HCT116 (cell line): ENCODE measurements around the gene GPSM3. TPM values are rescaled to one million over a fixed set of nuclear protein-coding genes. Genes with fewer than 3 reads are reported as not detected.

Source experiments
- ATAC-seq: fragments of 200-7000 bp; cut with Tn5 transposase; 2 replicates; pipeline ENCODE4 v1.9.1; 2020; ENCODE audit warnings: mild to moderate bottlenecking, moderate library complexity
- BruUV-seq: library from RNA; stranded (reverse); fragments of 400-500 nt; replicated peaks from 2 replicates; lab custom pipeline; 2021; lab: Mats Ljungman, UMichigan
- CTCF ChIA-PET: fragments of 300-600 bp; sonication (Branson Sonifier 250); formaldehyde crosslinking; loops from one replicate; lab custom pipeline; 2021; ENCODE audit warnings: antibody characterized with exemption; lab: Charles Lee
- POLR2A ChIA-PET: fragments of 300-600, 350-600 bp; sonication (Branson Sonifier 250); formaldehyde crosslinking; loops from one replicate; lab custom pipeline; 2021; ENCODE audit warnings: antibody characterized with exemption; lab: Charles Lee
- RAD21 ChIA-PET, 2 experiments: fragments of 300-600 bp; sonication (Branson Sonifier 250); formaldehyde crosslinking; loops; one replicate each; lab custom pipeline; 2023; ENCODE audit warnings: low total read pairs in 2 of 2; ENCODE audit not compliant: uncharacterized antibody in 2 of 2, unreplicated experiment in 2 of 2, low non-redundant PET in 1 of 2; lab: Charles Lee
- DNase-seq: peaks from one replicate; pipeline ENCODE4 v3.0.0-alpha.2; 2010; ENCODE audit warnings: low read depth, low spot score
- H2AFZ ChIP-seq: fragments of 200-600 bp; shearing (Covaris generic), sonication (generic); 2 replicates; pipeline ENCODE4 v1.6.1; 2017; ENCODE audit warnings: low read depth, mixed run types, mixed read lengths, antibody characterized with exemption, low read length; ENCODE audit not compliant: poor library complexity, severe bottlenecking
- H3K27ac ChIP-seq: 2 replicates; pipeline ENCODE4 v1.5.1; 2012; ENCODE audit warnings: low read depth, low read length
- H3K27me3 ChIP-seq: fragments of 200-600 bp; sonication (generic); 2 replicates; pipeline ENCODE4 v1.6.1; 2016; ENCODE audit warnings: mixed run types, low read length, mixed read lengths; ENCODE audit not compliant: insufficient read depth
- H3K36me3 ChIP-seq, 2 experiments: fragments of 200-500 bp in 1 of 2; fragments of 200-600 bp in 1 of 2; sonication (Bioruptor generic) in 1 of 2; sonication (generic) in 1 of 2; 2 replicates each; pipeline versions ENCODE4 v1.5.1 to v1.6.1; 2014 to 2016; ENCODE audit warnings: low read length in 2 of 2, inconsistent platforms in 1 of 2, mixed read lengths in 1 of 2, mixed run types in 1 of 2; ENCODE audit not compliant: insufficient read depth in 2 of 2, control insufficient read depth in 1 of 2
- H3K4me1 ChIP-seq, 2 experiments: fragments of 200-600 bp in 1 of 2; sonication (generic) in 1 of 2; 2 replicates each; pipeline versions ENCODE4 v1.5.1 to v1.6.1; 2012 to 2017; ENCODE audit warnings: low read length in 2 of 2, inconsistent platforms in 1 of 2, mild to moderate bottlenecking in 1 of 2, mixed read lengths in 1 of 2, mixed run types in 1 of 2, moderate library complexity in 1 of 2; ENCODE audit not compliant: insufficient read depth in 2 of 2, control insufficient read depth in 1 of 2
- H3K4me2 ChIP-seq: fragments of 200-600 bp; sonication (generic); 2 replicates; pipeline ENCODE4 v1.6.1; 2017; ENCODE audit warnings: mixed run types, low read length, mixed read lengths
- H3K4me3 ChIP-seq, 2 experiments: fragments of 200-600 bp in 1 of 2; sonication (generic) in 1 of 2; replicated peaks in 1 of 2; 2 replicates each; pipeline ENCODE4 v1.5.1; 2011 to 2016; ENCODE audit warnings: low read length in 2 of 2, control low read depth in 1 of 2, low read depth in 1 of 2, mild to moderate bottlenecking in 1 of 2, mixed read lengths in 1 of 2, mixed run types in 1 of 2
- H3K79me2 ChIP-seq: fragments of 200-600 bp; sonication (generic); 2 replicates; pipeline ENCODE4 v1.6.1; 2017; ENCODE audit warnings: mild to moderate bottlenecking, mixed run types, low read length, moderate library complexity, mixed read lengths; ENCODE audit not compliant: insufficient read depth
- H3K9ac ChIP-seq: fragments of 200-600 bp; sonication (generic); 2 replicates; pipeline ENCODE4 v1.6.1; 2016; ENCODE audit warnings: low read length, mixed read lengths
- H3K9me2 ChIP-seq: fragments of 200-600 bp; sonication (generic), shearing (Covaris generic); 2 replicates; pipeline ENCODE4 v1.6.1; 2017; ENCODE audit warnings: mixed run types, mild to moderate bottlenecking, moderate library complexity; ENCODE audit not compliant: insufficient read depth
- H3K9me3 ChIP-seq, 2 experiments: fragments of 200-500 bp in 1 of 2; fragments of 200-600 bp in 1 of 2; sonication (Bioruptor generic) in 1 of 2; sonication (generic) in 1 of 2; 2 replicates each; pipeline ENCODE4 v1.6.1; 2014 to 2017; ENCODE audit warnings: low read length in 2 of 2, mixed read lengths in 2 of 2, inconsistent platforms in 1 of 2, low read depth in 1 of 2, mild to moderate bottlenecking in 1 of 2, mixed run types in 1 of 2, moderate library complexity in 1 of 2; ENCODE audit not compliant: control insufficient read depth in 1 of 2, insufficient read depth in 1 of 2
- H4K20me1 ChIP-seq: fragments of 200-600 bp; sonication (generic), shearing (Covaris generic); 2 replicates; pipeline ENCODE4 v1.6.1; 2017; ENCODE audit warnings: mixed run types, mild to moderate bottlenecking, moderate library complexity; ENCODE audit not compliant: insufficient read depth
- ATF3 ChIP-seq: IDR thresholded peaks from 2 replicates; pipeline ENCODE4 v1.6.1; 2012
- EGR1 ChIP-seq: IDR thresholded peaks from 2 replicates; pipeline ENCODE4 v1.6.1; 2012; ENCODE audit warnings: low read depth
- EZH2phosphoT487 ChIP-seq: fragments of 200-600 bp; IDR thresholded peaks from 2 replicates; pipeline ENCODE4 v1.6.1; 2018; ENCODE audit warnings: antibody characterized with exemption, borderline replicate concordance
- POLR2AphosphoS5 ChIP-seq: IDR thresholded peaks from 2 replicates; pipeline ENCODE4 v1.6.1; 2011; ENCODE audit warnings: mild to moderate bottlenecking, low read depth, low read length, moderate library complexity
- SP1 ChIP-seq: IDR thresholded peaks from 2 replicates; pipeline ENCODE4 v1.6.1; 2012; ENCODE audit warnings: low read depth
- TCF7L2 ChIP-seq: IDR thresholded peaks from 2 replicates; pipeline ENCODE4 v1.7.0; 2011; ENCODE audit warnings: borderline replicate concordance, inconsistent platforms; ENCODE audit not compliant: insufficient read depth, insufficient read length; ENCODE audit errors: extremely low read depth
- YY1 ChIP-seq: IDR thresholded peaks from 2 replicates; pipeline ENCODE4 v1.6.1; 2011; ENCODE audit warnings: low read length, low read depth, moderate library complexity, mild to moderate bottlenecking; ENCODE audit not compliant: insufficient replicate concordance; ENCODE audit errors: extremely low read depth
- ZBTB33 ChIP-seq: IDR thresholded peaks from 2 replicates; pipeline ENCODE4 v1.6.1; 2011; ENCODE audit warnings: mild to moderate bottlenecking, low read length, moderate library complexity; ENCODE audit not compliant: insufficient replicate concordance; ENCODE audit errors: extremely low read depth
- intact Hi-C: fragments of 100-400 bp; cut with micrococcal nuclease; formaldehyde crosslinking; loops from 2 replicates; pipeline ENCODE4 v1.10.0; 2022
- total RNA-seq: library from RNA; stranded (reverse); gene quantifications from one replicate; pipeline ENCODE4 v1.2.1, GENCODE V29; 2021; ENCODE audit not compliant: unreplicated experiment

The GPSM3 gene
- total RNA-seq, 1 experiment from 2014 or later: 1.2 TPM

GRCh38 chr6:32215617-32216016, 23.2 kb upstream of the GPSM3 start (continued):
- TF ChIP-seq ZBTB33 (no peak), YY1 (no peak), ATF3 (no peak), EZH2phosphoT487 (no peak), POLR2AphosphoS5 (no peak), TCF7L2 (no peak)
- TF ChIP-seq, all 23 proteins: peak for 0

DNA sequence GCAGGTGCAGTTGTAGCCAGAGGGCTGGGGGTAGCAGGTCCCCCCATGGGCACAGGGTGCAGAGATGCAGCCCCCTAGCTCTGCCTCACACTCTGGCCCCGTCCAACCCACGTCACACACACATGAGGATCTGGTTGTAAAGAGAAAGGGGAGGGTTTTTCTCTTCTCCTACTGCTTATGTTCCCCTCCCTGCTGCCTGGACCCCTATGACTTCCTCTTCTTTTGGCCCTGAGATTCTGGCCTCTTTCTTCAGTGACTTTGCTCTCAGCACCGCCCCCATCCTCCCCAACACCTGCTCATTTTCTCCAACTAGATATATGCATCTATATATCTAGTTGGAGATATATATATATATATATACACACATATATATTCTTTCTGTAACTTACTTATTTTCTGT, 21.7 kb upstream of the GPSM3 start:
- Histone ChIP-seq H3K4me1 (no peaks in the 10 kb centered on the region), H3K27me3 (no peaks in the 10 kb centered on the region), H3K36me3 (no peaks in the 10 kb centered on the region), H2AFZ (no peak overlapping the region), H3K4me2 (no peak overlapping the region), H3K4me3 (no peak overlapping the region), H3K27ac (no peak overlapping the region), H4K20me1 (no peaks in the 10 kb centered on the region), H3K9ac (no peak overlapping the region), H3K79me2 (no peaks in the 10 kb centered on the region), H3K9me2 (no peaks in the 10 kb centered on the region), H3K9me3 (no peaks in the 10 kb centered on the region)
- no peak for ATAC-seq
- ChIA-PET CTCF (no interaction called here), POLR2A (no interaction called here), RAD21 (no interaction called here)
- no TSS peak for BruUV-seq
- intact Hi-C loops: no loop called here
- TF ChIP-seq SP1 (no peak), EGR1 (no peak), YY1 (no peak)
- no peak for DNase-seq
